SK-N-SH treated with all-trans-retinoic acid at 6 μM for 48 hours (cell line): ENCODE results near the gene CLTCL1.
"Not testable (repeated sequence)": the region's sequence is repeated elsewhere in the genome, so short reads cannot be mapped to it uniquely, and the experiment has no call there.

Source experiments
- ATAC-seq: fragments of 200-7000 bp; cut with Tn5 transposase; 3 replicates; pipeline ENCODE4 v1.9.1; 2020; ENCODE audit warnings: mild to moderate bottlenecking, moderate library complexity
- ARNTL ChIP-seq: fragments of 450-650 bp; formaldehyde crosslinking; IDR thresholded peaks from 2 replicates; pipeline ENCODE4 v1.5.0; 2020; ENCODE audit warnings: low read depth, mild to moderate bottlenecking, moderate library complexity, borderline replicate concordance
- CSDC2 ChIP-seq: fragments of 250-450 bp; sonication (Bioruptor Pico); IDR thresholded peaks from 2 replicates; pipeline ENCODE4 v1.5.0; 2020; ENCODE audit warnings: mild to moderate bottlenecking, moderate library complexity
- CSRNP3 ChIP-seq: fragments of 250-450 bp; sonication (Bioruptor Pico); IDR thresholded peaks from 2 replicates; pipeline ENCODE4 v1.5.1; 2021; ENCODE audit warnings: mild to moderate bottlenecking, moderate library complexity
- ESRRG ChIP-seq: fragments of 250-450 bp; sonication (Bioruptor Pico); IDR thresholded peaks from 2 replicates; pipeline ENCODE4 v1.6.1; 2021; ENCODE audit warnings: mild to moderate bottlenecking
- GLIS3 ChIP-seq: fragments of 250-450 bp; sonication (Bioruptor Pico); IDR thresholded peaks from 2 replicates; pipeline ENCODE4 v1.5.0; 2020; ENCODE audit warnings: mild to moderate bottlenecking, moderate library complexity
- OSR1 ChIP-seq: fragments of 250-450 bp; sonication (Bioruptor Pico); IDR thresholded peaks from 2 replicates; pipeline ENCODE4 v1.8.0; 2022; ENCODE audit warnings: moderate library complexity, mild to moderate bottlenecking, inconsistent platforms
- PATZ1 ChIP-seq: fragments of 250-450 bp; sonication (Bioruptor Pico); IDR thresholded peaks from 2 replicates; pipeline ENCODE4 v1.8.0; 2020; ENCODE audit warnings: mild to moderate bottlenecking, moderate library complexity, borderline replicate concordance
- PPARA ChIP-seq: fragments of 250-450 bp; sonication (Bioruptor Pico); IDR thresholded peaks from 2 replicates; pipeline ENCODE4 v1.5.0; 2020; ENCODE audit warnings: mild to moderate bottlenecking, borderline replicate concordance
- RARB ChIP-seq: fragments of 250-450 bp; sonication (Bioruptor Pico); IDR thresholded peaks from 2 replicates; pipeline ENCODE4 v1.8.0; 2021; ENCODE audit warnings: mild to moderate bottlenecking, moderate library complexity
- SNAI2 ChIP-seq: fragments of 250-450 bp; sonication (Bioruptor Pico); IDR thresholded peaks from 2 replicates; pipeline ENCODE4 v1.5.0; 2020; ENCODE audit warnings: mild to moderate bottlenecking, moderate library complexity
- TCF4 ChIP-seq: fragments of 250-450 bp; sonication (Bioruptor Pico); IDR thresholded peaks from 2 replicates; pipeline ENCODE4 v1.8.0; 2021; ENCODE audit warnings: mild to moderate bottlenecking, moderate library complexity, borderline replicate concordance
- TOX ChIP-seq: fragments of 250-450 bp; sonication (Bioruptor Pico); IDR thresholded peaks from 2 replicates; pipeline ENCODE4 v1.8.0; 2021; ENCODE audit warnings: mild to moderate bottlenecking, moderate library complexity, borderline replicate concordance
- TSHZ2 ChIP-seq: fragments of 250-450 bp; sonication (Bioruptor Pico); IDR thresholded peaks from 2 replicates; pipeline ENCODE4 v1.5.0; 2020; ENCODE audit warnings: mild to moderate bottlenecking, moderate library complexity
- ZC3H10 ChIP-seq: fragments of 250-450 bp; sonication (Bioruptor Pico); IDR thresholded peaks from 2 replicates; pipeline ENCODE4 v1.5.1; 2021; ENCODE audit warnings: mild to moderate bottlenecking, moderate library complexity
- ZFP3 ChIP-seq: fragments of 250-450 bp; sonication (Bioruptor Pico); IDR thresholded peaks from 2 replicates; pipeline ENCODE4 v1.5.0; 2020; ENCODE audit warnings: mild to moderate bottlenecking, moderate library complexity
- ZFP30 ChIP-seq: fragments of 450-650 bp; formaldehyde crosslinking; IDR thresholded peaks from 2 replicates; pipeline ENCODE4 v1.5.0; 2022; ENCODE audit warnings: mild to moderate bottlenecking, moderate library complexity
- ZNF565 ChIP-seq: fragments of 450-650 bp; formaldehyde crosslinking; conservative IDR thresholded peaks from 2 replicates; pipeline ENCODE4 v1.5.0; 2020; ENCODE audit warnings: low read depth, mild to moderate bottlenecking, moderate library complexity
- ZNF8 ChIP-seq: fragments of 450-650 bp; formaldehyde crosslinking; IDR thresholded peaks from 2 replicates; pipeline ENCODE4 v1.5.0; 2020; ENCODE audit warnings: mild to moderate bottlenecking, moderate library complexity
- TF ChIP-seq, protein P1 (sequence below): fragments of 250-450 bp; sonication (Bioruptor Pico); IDR thresholded peaks from 2 replicates; pipeline ENCODE4 v1.5.1; 2020; ENCODE audit warnings: low read depth, mild to moderate bottlenecking, moderate library complexity
- TF ChIP-seq, protein P2 (sequence below): fragments of 250-450 bp; sonication (Bioruptor Pico); IDR thresholded peaks from 2 replicates; pipeline ENCODE4 v1.8.0; 2021; ENCODE audit warnings: low read depth, mild to moderate bottlenecking, moderate library complexity, borderline replicate concordance

The CLTCL1 gene

GRCh38 chr22:19287889-19288288 lies 3.6 kb downstream of the CLTCL1 start:
- no peak for TF ChIP-seq ZNF8
- TF ChIP-seq ZC3H10 = no peak
- TF ChIP-seq, protein P1, sequence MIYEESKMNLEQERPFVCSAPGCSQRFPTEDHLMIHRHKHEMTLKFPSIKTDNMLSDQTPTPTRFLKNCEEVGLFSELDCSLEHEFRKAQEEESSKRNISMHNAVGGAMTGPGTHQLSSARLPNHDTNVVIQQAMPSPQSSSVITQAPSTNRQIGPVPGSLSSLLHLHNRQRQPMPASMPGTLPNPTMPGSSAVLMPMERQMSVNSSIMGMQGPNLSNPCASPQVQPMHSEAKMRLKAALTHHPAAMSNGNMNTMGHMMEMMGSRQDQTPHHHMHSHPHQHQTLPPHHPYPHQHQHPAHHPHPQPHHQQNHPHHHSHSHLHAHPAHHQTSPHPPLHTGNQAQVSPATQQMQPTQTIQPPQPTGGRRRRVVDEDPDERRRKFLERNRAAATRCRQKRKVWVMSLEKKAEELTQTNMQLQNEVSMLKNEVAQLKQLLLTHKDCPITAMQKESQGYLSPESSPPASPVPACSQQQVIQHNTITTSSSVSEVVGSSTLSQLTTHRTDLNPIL (CRISPR knock-in tag) = no peak
- TF ChIP-seq ZFP3 (CRISPR knock-in tag) = no peak
- no peak for TF ChIP-seq PATZ1 (CRISPR knock-in tag)
- no peak for TF ChIP-seq TCF4 (CRISPR knock-in tag)
- peak; percentile 53 for ATAC-seq

- ATAC-seq = no peak
- no peak for TF ChIP-seq ZNF565 (CRISPR knock-in tag)
- TF ChIP-seq, protein P1 (CRISPR knock-in tag) = no peak
- no peak for TF ChIP-seq ESRRG (CRISPR knock-in tag)
- no peak for TF ChIP-seq SNAI2 (CRISPR knock-in tag)
- no peak for TF ChIP-seq ZNF8
- TF ChIP-seq, protein P2, sequence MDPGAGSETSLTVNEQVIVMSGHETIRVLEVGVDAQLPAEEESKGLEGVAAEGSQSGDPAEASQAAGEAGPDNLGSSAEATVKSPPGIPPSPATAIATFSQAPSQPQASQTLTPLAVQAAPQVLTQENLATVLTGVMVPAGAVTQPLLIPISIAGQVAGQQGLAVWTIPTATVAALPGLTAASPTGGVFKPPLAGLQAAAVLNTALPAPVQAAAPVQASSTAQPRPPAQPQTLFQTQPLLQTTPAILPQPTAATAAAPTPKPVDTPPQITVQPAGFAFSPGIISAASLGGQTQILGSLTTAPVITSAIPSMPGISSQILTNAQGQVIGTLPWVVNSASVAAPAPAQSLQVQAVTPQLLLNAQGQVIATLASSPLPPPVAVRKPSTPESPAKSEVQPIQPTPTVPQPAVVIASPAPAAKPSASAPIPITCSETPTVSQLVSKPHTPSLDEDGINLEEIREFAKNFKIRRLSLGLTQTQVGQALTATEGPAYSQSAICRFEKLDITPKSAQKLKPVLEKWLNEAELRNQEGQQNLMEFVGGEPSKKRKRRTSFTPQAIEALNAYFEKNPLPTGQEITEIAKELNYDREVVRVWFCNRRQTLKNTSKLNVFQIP (CRISPR knock-in tag) = no peak
- TF ChIP-seq PPARA (CRISPR knock-in tag) = no peak
- no peak for TF ChIP-seq TOX (CRISPR knock-in tag)
- TF ChIP-seq OSR1 (CRISPR knock-in tag) = no peak
- TF ChIP-seq TCF4 (CRISPR knock-in tag) = no peak
- TF ChIP-seq, all 23 proteins: peak for 0
Observed at GRCh38 chr22:19287076-19287707, 4.3 kb downstream of the CLTCL1 start.

DNA sequence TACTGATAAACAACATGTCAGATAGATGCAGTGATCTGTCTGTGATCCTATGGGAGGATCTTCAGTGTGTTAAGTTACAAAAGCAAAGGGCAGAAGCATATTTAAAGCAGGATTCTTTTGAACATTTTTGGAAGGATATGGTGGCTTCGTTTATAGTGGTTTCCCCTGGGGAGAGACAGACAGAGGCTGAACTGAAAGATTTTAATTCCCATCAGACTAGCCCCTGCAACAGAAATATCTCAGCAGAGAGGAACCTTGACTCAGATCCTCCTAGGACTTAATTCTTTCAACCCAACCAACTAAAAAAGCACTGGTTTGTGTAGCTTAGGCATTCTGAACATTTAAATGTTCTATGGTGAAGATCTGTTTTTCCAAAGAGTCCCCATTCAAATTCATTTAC lies 5.7 kb downstream of the CLTCL1 start:
- ATAC-seq = peak; percentile 23
- TF ChIP-seq OSR1 (CRISPR knock-in tag) (no peak), ARNTL (CRISPR knock-in tag) (no peak), TSHZ2 (CRISPR knock-in tag) (no peak), PATZ1 (CRISPR knock-in tag) (no peak), ESRRG (CRISPR knock-in tag) (no peak), CSDC2 (CRISPR knock-in tag) (no peak), TCF4 (CRISPR knock-in tag) (no peak), RARB (CRISPR knock-in tag) (no peak), CSRNP3 (CRISPR knock-in tag) (no peak), PPARA (CRISPR knock-in tag) (no peak), GLIS3 (CRISPR knock-in tag) (no peak), ZFP30 (CRISPR knock-in tag) (no peak)
- TF ChIP-seq, protein P1 (CRISPR knock-in tag) = no peak

DNA sequence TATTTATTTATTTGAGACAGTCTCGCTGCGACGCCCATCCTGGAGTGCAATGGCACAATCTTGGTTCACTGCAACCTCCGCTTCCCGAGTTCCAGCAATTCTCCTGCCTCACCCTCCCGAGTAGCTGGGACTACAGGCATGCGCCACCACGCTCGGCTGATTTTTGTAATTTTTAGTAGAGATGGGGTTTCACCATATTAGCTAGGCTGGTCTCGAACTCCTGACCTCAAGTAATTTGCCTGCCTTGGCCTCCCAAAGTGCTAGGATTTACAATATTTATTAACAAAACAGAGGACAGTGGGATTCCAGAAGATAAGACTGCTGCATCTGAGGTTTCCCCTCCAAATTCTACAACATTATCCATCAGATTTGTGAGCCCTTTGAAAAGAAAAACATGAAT lies 12.4 kb downstream of the CLTCL1 start:
- ATAC-seq = not testable (repeated sequence)
